ENCODE data around the gene ASB16.

GRCh38 chr17:44133918-44134476 is 36.5 kb upstream of the ASB16 start:
- TF ChIP-seq CTCF (conservative IDR thresholded peaks at IDR 0.05 in 1 of 2, IDR thresholded peaks at IDR 0.05 in 1 of 2; ENCODE audit: extremely low read depth in 1 of 2, insufficient read depth in 1 of 2, low read depth in 1 of 2, low read length in 2 of 2) (no peak), EZH2 (IDR thresholded peaks at IDR 0.05; ENCODE audit: borderline replicate concordance, low read length) (no peak)
